Right cardiac atrium (tissue), 5 donors: ENCODE data around the gene CHAMP1. TPM values are rescaled to one million over a fixed set of nuclear protein-coding genes. Genes with fewer than 3 reads are reported as not detected.
"Not testable (repeated sequence)": the region's sequence is repeated elsewhere in the genome, so short reads cannot be mapped to it uniquely, and the experiment has no call there.

Experiments
- ATAC-seq, 2 donors: fragments of 200-7000 bp; cut with Tn5 transposase; one replicate each; pipeline versions ENCODE4 v1.8.0 to v1.9.1; 2020; ENCODE audit warnings: moderate library complexity in 2 of 2, mild to moderate bottlenecking in 1 of 2
- DNase-seq, 3 donors: peaks; one replicate each; pipeline ENCODE4 v3.0.0-alpha.2; 2020
- H3K27ac ChIP-seq: one replicate; pipeline ENCODE4 v1.5.1; 2013; ENCODE audit warnings: mild to moderate bottlenecking, low read length, control low read depth, moderate library complexity
- H3K27me3 ChIP-seq: one replicate; pipeline ENCODE4 v1.6.1; 2013; ENCODE audit not compliant: control insufficient read depth, insufficient read depth
- H3K4me1 ChIP-seq: one replicate; pipeline ENCODE4 v1.6.1; 2013; ENCODE audit warnings: low read length; ENCODE audit not compliant: control insufficient read depth, insufficient read depth
- H3K4me3 ChIP-seq: one replicate; pipeline ENCODE4 v1.5.1; 2013; ENCODE audit warnings: low read length, control low read depth
- H3K9me3 ChIP-seq: one replicate; pipeline ENCODE4 v1.6.1; 2013; ENCODE audit warnings: low read length; ENCODE audit not compliant: control insufficient read depth
- WGBS: extraction: QIAGEN DNeasy Blood & Tissue Kit; methylation state at CpG from one replicate; pipeline ENCODE4 v1.1.7; 2013; 5-methylcytosine and 5-hydroxymethylcytosine counted together
- intact Hi-C, 4 donors: fragments of 100-400 bp; cut with DNase I; formaldehyde crosslinking; loops; one replicate each; pipeline versions ENCODE4 v1.11.0 to v1.14.0; 2022 to 2023
- microRNA-seq, 2 donors: library from miRNA; unstranded; fragments of <30 nt; microRNA quantifications; one replicate each; pipeline ENCODE4 v1.2.0, GENCODE V29; 2020 to 2021
- polyA plus RNA-seq: library from polyadenylated mRNA; stranded (reverse); fragments of 200-250 nt; gene quantifications from one replicate; pipeline ENCODE4 v1.2.3, GENCODE V29; 2013
- total RNA-seq, 4 donors: library from RNA; stranded (reverse); fragmentation: NEBNext Ultra II Directional; extraction: Animal tissue kit (Norgen Biotek cat#: 25700); gene quantifications; one replicate each; pipeline ENCODE4 v1.2.1, GENCODE V29; 2021
- donor health status: healthy with polysubstance abuse.
- donor health status: DM: no; HTN: yes; CAD: no.
- donor health status: DM: no; HTN: no; CAD: no.
- donor health status: DM: no; HTN: yes; CAD: no; lungs with severe emphysema.
- donor health status: DM: yes; HTN: yes; CAD: no.

CHAMP1 gene
- total and polyA plus RNA-seq, 5 donors: 5.2 to 12.8 (median 12.4) TPM

DNA sequence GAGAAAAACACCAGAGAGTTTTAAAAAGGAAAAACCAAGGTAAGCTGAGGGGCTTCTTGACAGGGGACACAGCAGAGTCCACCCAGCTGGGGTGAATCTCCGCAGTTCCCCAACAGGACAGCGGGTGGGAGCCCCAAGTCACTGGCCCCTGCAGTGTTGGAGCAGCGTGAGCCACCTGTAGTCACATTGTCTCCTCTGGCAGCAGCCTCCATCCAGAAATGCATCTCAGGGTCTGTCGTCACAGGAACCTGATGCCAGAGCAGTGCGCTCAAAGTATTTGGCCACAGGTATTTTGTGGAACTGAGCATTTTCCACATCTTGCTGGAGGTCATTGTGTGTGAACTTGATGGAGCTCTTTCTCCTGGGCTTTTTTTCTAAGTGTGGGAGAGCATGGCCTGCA lies 24.7 kb downstream of the CHAMP1 start:
- Histone ChIP-seq H3K4me3 (no peak overlapping the region), H3K27me3 (no peaks in the 10 kb centered on the region), H3K4me1 (no peaks in the 10 kb centered on the region), H3K27ac (no peak overlapping the region), H3K9me3 (no peaks in the 10 kb centered on the region)
- 85% methylated on average over 5 of the region's 5 CpGs for WGBS
- DNase-seq (no peak), ATAC-seq (no peak)
- intact Hi-C loops: no loop called here

DNA sequence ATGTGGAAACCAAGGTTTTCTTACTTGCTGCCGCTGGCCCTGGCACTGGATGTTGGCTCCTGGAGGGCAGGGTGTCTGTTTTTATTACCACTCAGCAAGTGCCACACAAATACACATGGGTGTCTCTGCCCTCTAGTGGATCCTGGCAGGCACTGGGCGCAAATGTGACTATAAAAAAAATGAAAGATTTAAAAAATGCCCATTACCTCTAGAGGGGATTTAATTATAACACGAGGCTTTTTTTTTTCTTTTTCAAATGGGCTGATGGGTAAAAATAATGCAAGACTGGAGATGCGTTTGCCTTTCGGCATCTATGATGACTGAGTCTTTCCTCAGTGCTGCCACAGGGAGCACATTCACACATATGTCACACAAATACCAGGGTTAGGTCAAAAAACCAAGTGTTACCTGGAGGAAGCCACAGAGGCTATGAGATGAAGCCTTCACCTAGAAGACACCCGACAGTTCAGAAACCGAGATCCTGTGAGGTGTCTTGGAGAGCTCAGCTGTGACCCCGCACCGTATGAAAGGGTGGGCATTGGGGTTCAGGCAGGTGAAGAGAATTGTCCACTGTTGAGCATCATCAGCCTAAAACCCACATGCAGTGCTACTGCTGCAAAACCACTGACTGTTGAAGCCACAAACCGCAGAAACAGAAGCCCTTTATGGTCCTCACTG lies 25.7 kb downstream of the CHAMP1 start:
- WGBS: 54% methylated on average over 10 of the region's 10 CpGs
- Histone ChIP-seq H3K4me3 (no peak overlapping the region), H3K27me3 (no peaks in the 10 kb centered on the region), H3K27ac (no peak overlapping the region), H3K9me3 (no peaks in the 10 kb centered on the region), H3K4me1 (no peaks in the 10 kb centered on the region)
- intact Hi-C loops: no loop called here
- DNase-seq: peak in 1 of 3 donors; percentile 57
- ATAC-seq: no peak

GRCh38 chr13:114341003-114341777 lies 26.9 kb downstream of the CHAMP1 start:
- WGBS: 65% methylated on average over 14 of the region's 14 CpGs
- intact Hi-C loops: no loop called here
- no peak overlapping the region for H3K27ac ChIP-seq
- DNase-seq: no peak
- no peaks in the 10 kb centered on the region for H3K27me3 ChIP-seq
- no peak for ATAC-seq
- H3K4me1 ChIP-seq: no peaks in the 10 kb centered on the region
- H3K9me3 ChIP-seq: no peaks in the 10 kb centered on the region
- H3K4me3 ChIP-seq: no peak overlapping the region

DNA sequence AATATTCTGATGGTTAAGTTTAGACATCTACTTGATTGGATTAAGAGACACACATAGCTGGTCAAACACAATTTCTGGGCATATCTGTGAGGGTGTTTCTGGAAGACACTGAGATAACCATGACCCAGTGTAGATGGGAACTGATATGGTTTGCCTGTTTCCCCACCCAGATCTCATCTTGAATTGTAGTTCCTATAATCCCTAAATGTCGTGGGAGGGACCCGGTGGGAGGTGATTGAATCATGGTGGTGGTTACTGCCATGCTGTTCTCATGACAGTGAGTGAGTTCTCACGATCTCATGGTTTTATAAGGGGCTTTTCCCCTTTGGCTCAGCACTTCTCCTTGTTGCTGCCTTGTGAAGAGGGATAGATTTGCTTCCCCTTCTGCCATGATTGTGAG lies 33.0 kb downstream of the CHAMP1 start:
- WGBS: 49% methylated on average over 3 of the region's 3 CpGs
- ATAC-seq, DNase-seq, intact Hi-C loops, H3K4me1 ChIP-seq, H3K4me3 ChIP-seq, H3K27me3 ChIP-seq, H3K9me3 ChIP-seq, H3K27ac ChIP-seq: not testable (repeated sequence)

- intact Hi-C loops, ATAC-seq, H3K27ac ChIP-seq, H3K4me1 ChIP-seq, H3K27me3 ChIP-seq, H3K4me3 ChIP-seq, H3K9me3 ChIP-seq: not testable (repeated sequence)
- peak in 2 of 3 donors; percentile 68 to 90 for DNase-seq
- WGBS: 68% methylated on average over 33 of the region's 34 CpGs
Measured at GRCh38 chr13:114352763-114353162, 38.5 kb downstream of the CHAMP1 start.

DNA sequence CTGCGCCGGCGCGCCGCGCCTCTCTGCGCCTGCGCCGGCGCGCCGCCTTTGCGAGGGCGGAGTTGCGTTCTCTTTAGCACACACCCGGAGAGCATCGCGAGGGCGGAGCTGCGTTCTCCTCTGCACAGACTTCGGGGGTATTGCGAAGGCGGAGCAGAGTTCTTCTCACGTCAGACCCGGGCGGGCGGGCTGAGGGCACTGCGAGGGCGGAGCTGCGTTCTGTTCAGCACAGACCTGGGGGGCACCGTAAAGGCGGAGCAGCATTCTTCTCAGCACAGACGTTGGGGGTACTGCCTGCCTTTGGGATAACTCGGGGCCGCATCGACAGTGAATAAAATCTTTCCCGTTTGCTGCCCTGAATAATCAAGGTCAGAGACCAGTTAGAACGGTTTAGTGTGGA lies 39.1 kb downstream of the CHAMP1 start:
- H3K9me3 ChIP-seq, DNase-seq, ATAC-seq, H3K4me3 ChIP-seq, intact Hi-C loops, H3K27ac ChIP-seq, H3K27me3 ChIP-seq, H3K4me1 ChIP-seq: not testable (repeated sequence)
- 80% methylated on average over 38 of the region's 38 CpGs for WGBS

Small RNAs within 50 kb of the gene (microRNA-seq; reads per million reads assigned to microRNA genes)
- 0 reads per million in 2 donors for gene MIR4502

Other genes starting within 250 kb of the CHAMP1 start
- 10 to 100 TPM in 3 of 4 donors, 1 to 10 TPM in 1; 9.4 to 15.5 (median 11.8) TPM for gene RASA3, start 181.9 kb upstream of the CHAMP1 start, total RNA-seq
- 7.4 TPM for gene RASA3, start 181.9 kb upstream of the CHAMP1 start, polyA plus RNA-seq
- gene CFAP97D2, start 135.2 kb upstream of the CHAMP1 start, total RNA-seq: not detected
- not detected for gene CFAP97D2, start 135.2 kb upstream of the CHAMP1 start, polyA plus RNA-seq
- 10 to 100 TPM; 35.6 to 52.7 (median 41.5) TPM for gene CDC16, start 79.6 kb upstream of the CHAMP1 start, total RNA-seq
- 39.0 TPM for gene CDC16, start 79.6 kb upstream of the CHAMP1 start, polyA plus RNA-seq
- gene UPF3A, start 32.9 kb upstream of the CHAMP1 start, total RNA-seq: 10 to 100 TPM; 25.3 to 28.2 (median 26.5) TPM
- 36.3 TPM for gene UPF3A, start 32.9 kb upstream of the CHAMP1 start, polyA plus RNA-seq